HUES6 (cell line): ENCODE data around the gene PSME4.
"Not testable (repeated sequence)": the region's sequence is repeated elsewhere in the genome, so short reads cannot be mapped to it uniquely, and the experiment has no call there.

Experiments
- H3K27ac ChIP-seq: 2 replicates; pipeline ENCODE4 v1.7.0; 2013; ENCODE audit warnings: low read depth, mild to moderate bottlenecking, low read length, inconsistent platforms
- H3K27me3 ChIP-seq: 2 replicates; pipeline ENCODE4 v1.6.1; 2013; ENCODE audit warnings: low read length; ENCODE audit not compliant: control insufficient read depth, insufficient read depth
- H3K36me3 ChIP-seq: 2 replicates; pipeline ENCODE4 v1.6.1; 2013; ENCODE audit warnings: low read length; ENCODE audit not compliant: control insufficient read depth, insufficient read depth
- H3K4me1 ChIP-seq: 2 replicates; pipeline ENCODE4 v1.6.1; 2013; ENCODE audit warnings: low read length; ENCODE audit not compliant: control insufficient read depth, insufficient read depth
- H3K4me3 ChIP-seq: 2 replicates; pipeline ENCODE4 v1.5.1; 2013; ENCODE audit warnings: low read depth, low read length
- H3K9ac ChIP-seq: one replicate; pipeline ENCODE4 v1.6.1; 2013; ENCODE audit warnings: mild to moderate bottlenecking, low read length
- H3K9me3 ChIP-seq: 2 replicates; pipeline ENCODE4 v1.6.1; 2013; ENCODE audit warnings: low read depth, low read length; ENCODE audit not compliant: control insufficient read depth, insufficient read depth

Gene PSME4

GRCh38 chr2:53856272-53856671 is 114.5 kb downstream of the PSME4 start:
- Histone ChIP-seq H3K9ac (no peak overlapping the region), H3K9me3 (no peaks in the 10 kb centered on the region), H3K27me3 (no peaks in the 10 kb centered on the region), H3K4me1 (no peaks in the 10 kb centered on the region), H3K36me3 (peaks cover 34% of the 10 kb centered on the region), H3K27ac (no peak overlapping the region), H3K4me3 (no peak overlapping the region)

- Histone ChIP-seq H3K36me3 (peaks cover 32% of the 10 kb centered on the region), H3K9ac (no peak overlapping the region), H3K4me3 (no peak overlapping the region), H3K9me3 (no peaks in the 10 kb centered on the region), H3K27me3 (no peaks in the 10 kb centered on the region), H3K4me1 (no peaks in the 10 kb centered on the region), H3K27ac (no peak overlapping the region)
Observed at GRCh38 chr2:53854678-53855077, 116.1 kb downstream of the PSME4 start.

GRCh38 chr2:53852532-53852931 is 118.3 kb downstream of the PSME4 start:
- Histone ChIP-seq H3K27ac (no peak overlapping the region), H3K27me3 (no peaks in the 10 kb centered on the region), H3K9me3 (no peaks in the 10 kb centered on the region), H3K9ac (no peak overlapping the region), H3K4me3 (no peak overlapping the region), H3K36me3 (peaks cover 35% of the 10 kb centered on the region), H3K4me1 (no peaks in the 10 kb centered on the region)

GRCh38 chr2:53851052-53851757 is 119.6 kb downstream of the PSME4 start:
- H3K27me3 ChIP-seq, H3K4me3 ChIP-seq, H3K9ac ChIP-seq, H3K27ac ChIP-seq, H3K4me1 ChIP-seq, H3K9me3 ChIP-seq: not testable (repeated sequence)
- H3K36me3 ChIP-seq, result peaks cover 31% of the 10 kb centered on the region

- Histone ChIP-seq H3K9me3 (no peaks in the 10 kb centered on the region), H3K9ac (no peak overlapping the region), H3K27ac (no peak overlapping the region), H3K27me3 (no peaks in the 10 kb centered on the region), H3K4me3 (no peak overlapping the region), H3K36me3 (peaks cover 10% of the 10 kb centered on the region), H3K4me1 (no peaks in the 10 kb centered on the region)
Observed at GRCh38 chr2:53848062-53848461, 122.7 kb downstream of the PSME4 start.

- Histone ChIP-seq H3K4me3 (no peak overlapping the region), H3K4me1 (no peaks in the 10 kb centered on the region), H3K27me3 (no peaks in the 10 kb centered on the region), H3K36me3 (0 out of 2 replicates have a peak, but pooled peaks cover 3% of the 10 kb centered on the region), H3K9ac (no peak overlapping the region), H3K27ac (no peak overlapping the region), H3K9me3 (peaks cover 6% of the 10 kb centered on the region; the same call in 1 of the 2 replicates)
Observed at GRCh38 chr2:53843595-53843994, 127.2 kb downstream of the PSME4 start.

GRCh38 chr2:53842891-53843290 is 127.9 kb downstream of the PSME4 start:
- H3K4me3 ChIP-seq, result no peak overlapping the region
- no peak overlapping the region for H3K27ac ChIP-seq
- peaks cover 6% of the 10 kb centered on the region; the same call in 1 of the 2 replicates for H3K9me3 ChIP-seq

GRCh38 chr2:53841651-53842050 is 129.1 kb downstream of the PSME4 start:
- H3K27me3 ChIP-seq, H3K4me3 ChIP-seq, H3K4me1 ChIP-seq, H3K36me3 ChIP-seq, H3K9me3 ChIP-seq, H3K27ac ChIP-seq, H3K9ac ChIP-seq: not testable (repeated sequence)

More at GRCh38 chr2:53842891-53843290, 127.9 kb downstream of the PSME4 start:
- Histone ChIP-seq H3K4me1 (no peaks in the 10 kb centered on the region), H3K9ac (no peak overlapping the region), H3K36me3 (0 out of 2 replicates have a peak, but pooled peaks cover 1% of the 10 kb centered on the region), H3K27me3 (no peaks in the 10 kb centered on the region)

- no peak overlapping the region for H3K27ac ChIP-seq
- no peak overlapping the region for H3K4me3 ChIP-seq
Observed at GRCh38 chr2:53840580-53840979, 130.2 kb downstream of the PSME4 start.

GRCh38 chr2:53829980-53830290 is 140.9 kb downstream of the PSME4 start:
- not testable (repeated sequence) for H3K9ac ChIP-seq, H3K9me3 ChIP-seq, H3K36me3 ChIP-seq, H3K27ac ChIP-seq, H3K4me3 ChIP-seq, H3K27me3 ChIP-seq
- H3K4me1 ChIP-seq, result peaks cover 18% of the 10 kb centered on the region

More at GRCh38 chr2:53840580-53840979, 130.2 kb downstream of the PSME4 start:
- H3K36me3 ChIP-seq, result no peaks in the 10 kb centered on the region
- H3K27me3 ChIP-seq, result no peaks in the 10 kb centered on the region
- H3K9ac ChIP-seq, result no peak overlapping the region
- no peaks in the 10 kb centered on the region for H3K4me1 ChIP-seq
- H3K9me3 ChIP-seq, result peaks cover 6% of the 10 kb centered on the region; the same call in 1 of the 2 replicates

GRCh38 chr2:53829273-53829979 is 141.4 kb downstream of the PSME4 start:
- Histone ChIP-seq H3K27me3 (no peaks in the 10 kb centered on the region), H3K4me1 (peaks cover 18% of the 10 kb centered on the region), H3K36me3 (no peaks in the 10 kb centered on the region), H3K4me3 (no peak overlapping the region), H3K27ac (no peak overlapping the region), H3K9me3 (no peaks in the 10 kb centered on the region), H3K9ac (no peak overlapping the region)
